GM20000 (cell line): ENCODE data around the gene PRPF4.

Source experiments
- DNase-seq: peaks from one replicate; pipeline ENCODE4 v3.0.0; 2012; ENCODE audit warnings: low spot score
- CTCF ChIP-seq: IDR thresholded peaks from 2 replicates; pipeline ENCODE4 v1.5.1; 2012; ENCODE audit warnings: mild to moderate bottlenecking, control low read depth; ENCODE audit errors: extremely low read depth, missing control alignments

The PRPF4 gene

GRCh38 chr9:113302792-113303418, 27.4 kb downstream of the PRPF4 start, which contains the start of gene RNF183:
Gene RNF183 (minus strand): TSS chr9:113303376. CDS start chr9:113298184, 5,192 bp downstream.
- no peak for DNase-seq
- no peak for TF ChIP-seq CTCF

GRCh38 chr9:113306566-113306965, 31.1 kb downstream of the PRPF4 start:
- DNase-seq, result no peak
- TF ChIP-seq CTCF, result no peak

GRCh38 chr9:113307396-113307975, 32.0 kb downstream of the PRPF4 start:
- DNase-seq, result no peak
- no peak for TF ChIP-seq CTCF

GRCh38 chr9:113309204-113309813, 33.9 kb downstream of the PRPF4 start:
- TF ChIP-seq CTCF, result peak; percentile 59
- DNase-seq, result peak; percentile 62

GRCh38 chr9:113310538-113310937, 35.1 kb downstream of the PRPF4 start:
- TF ChIP-seq CTCF, result no peak
- DNase-seq, result no peak

GRCh38 chr9:113311961-113312360, 36.5 kb downstream of the PRPF4 start:
- TF ChIP-seq CTCF, result no peak
- DNase-seq, result no peak

GRCh38 chr9:113313261-113313660, 37.8 kb downstream of the PRPF4 start:
- TF ChIP-seq CTCF, result no peak
- DNase-seq, result no peak
